GM10266 (cell line): ENCODE data around the gene ZBTB16.

Experiments used
- DNase-seq: peaks from one replicate; pipeline ENCODE4 v3.0.0; 2012; ENCODE audit errors: extremely low spot score
- CTCF ChIP-seq: IDR thresholded peaks from 2 replicates; pipeline ENCODE4 v1.5.1; 2012; ENCODE audit warnings: mild to moderate bottlenecking, low read depth; ENCODE audit not compliant: control insufficient read depth, insufficient read depth; ENCODE audit errors: missing control alignments

ZBTB16 gene

GRCh38 chr11:114243461-114244372 lies 184.2 kb downstream of the ZBTB16 start:
- DNase-seq = no peak
- no peak for TF ChIP-seq CTCF

GRCh38 chr11:114244726-114245394 lies 185.3 kb downstream of the ZBTB16 start:
- no peak for DNase-seq
- TF ChIP-seq CTCF = no peak

DNA sequence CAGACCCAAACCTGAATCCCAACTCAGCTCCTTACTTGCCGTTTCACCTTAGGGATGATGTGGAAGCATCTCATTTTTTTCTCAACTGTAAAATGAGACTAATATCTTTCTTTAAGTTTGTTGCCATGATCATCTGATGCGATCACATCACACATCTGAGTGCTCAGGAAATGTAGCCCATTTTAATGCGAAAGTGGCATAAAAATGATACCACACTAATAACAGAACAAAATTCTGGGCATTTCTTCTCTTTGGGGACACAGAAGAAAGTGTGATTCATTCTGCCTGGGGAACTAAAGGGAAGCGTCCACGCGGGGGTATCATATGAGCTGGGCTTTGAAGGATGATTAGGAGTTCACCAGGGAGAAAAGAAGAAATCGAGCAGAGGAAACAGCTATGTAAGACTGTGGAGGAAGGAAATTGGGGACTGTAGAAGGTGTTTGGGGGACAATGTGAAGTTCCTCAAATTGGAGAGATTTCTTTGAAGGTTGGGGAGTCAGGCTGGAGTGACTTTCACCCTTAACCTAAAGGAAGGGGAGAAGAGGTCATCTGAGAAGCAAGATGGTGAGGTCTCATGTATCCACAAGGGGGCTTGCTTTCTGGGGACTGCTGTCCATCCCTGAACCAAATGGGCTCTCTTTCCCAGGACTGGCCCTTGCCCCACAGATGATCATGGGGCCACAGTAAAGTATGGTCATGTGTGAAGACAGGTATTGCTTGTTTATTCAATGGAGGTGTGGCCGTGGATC lies 187.0 kb downstream of the ZBTB16 start:
- DNase-seq = no peak
- TF ChIP-seq CTCF = no peak

DNA sequence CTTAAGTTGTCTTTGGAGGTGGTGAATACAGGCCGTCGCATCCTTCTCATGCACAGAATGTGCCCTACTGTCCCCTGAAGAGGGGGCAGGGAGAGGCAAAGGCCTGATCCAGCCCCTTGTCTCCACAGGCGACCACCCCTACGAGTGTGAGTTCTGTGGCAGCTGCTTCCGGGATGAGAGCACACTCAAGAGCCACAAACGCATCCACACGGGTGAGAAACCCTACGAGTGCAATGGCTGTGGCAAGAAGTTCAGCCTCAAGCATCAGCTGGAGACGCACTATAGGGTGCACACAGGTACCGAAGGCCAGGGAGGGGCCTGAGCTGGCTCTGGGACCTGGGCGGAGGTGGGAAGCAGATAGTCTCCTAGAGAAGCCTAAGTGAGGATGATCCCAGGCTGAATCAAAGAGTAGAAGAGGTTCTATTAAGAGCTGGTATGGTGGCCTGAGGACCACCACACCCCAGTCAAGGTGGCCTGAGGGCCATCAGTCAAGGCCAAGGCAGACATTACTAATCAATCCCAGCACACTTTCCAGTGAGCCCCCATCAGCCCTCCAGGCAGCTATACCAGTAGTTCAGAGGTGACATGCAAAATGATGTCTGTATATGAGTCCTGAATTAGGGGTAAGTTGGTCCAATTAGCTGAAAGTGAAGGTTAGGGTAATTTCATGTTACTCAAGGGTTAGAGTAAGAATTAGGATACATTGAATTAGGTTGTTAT lies 187.7 kb downstream of the ZBTB16 start:
- no peak for DNase-seq
- TF ChIP-seq CTCF = no peak

- no peak for TF ChIP-seq CTCF
Measured at GRCh38 chr11:114250180-114250579, 190.7 kb downstream of the ZBTB16 start.

DNA sequence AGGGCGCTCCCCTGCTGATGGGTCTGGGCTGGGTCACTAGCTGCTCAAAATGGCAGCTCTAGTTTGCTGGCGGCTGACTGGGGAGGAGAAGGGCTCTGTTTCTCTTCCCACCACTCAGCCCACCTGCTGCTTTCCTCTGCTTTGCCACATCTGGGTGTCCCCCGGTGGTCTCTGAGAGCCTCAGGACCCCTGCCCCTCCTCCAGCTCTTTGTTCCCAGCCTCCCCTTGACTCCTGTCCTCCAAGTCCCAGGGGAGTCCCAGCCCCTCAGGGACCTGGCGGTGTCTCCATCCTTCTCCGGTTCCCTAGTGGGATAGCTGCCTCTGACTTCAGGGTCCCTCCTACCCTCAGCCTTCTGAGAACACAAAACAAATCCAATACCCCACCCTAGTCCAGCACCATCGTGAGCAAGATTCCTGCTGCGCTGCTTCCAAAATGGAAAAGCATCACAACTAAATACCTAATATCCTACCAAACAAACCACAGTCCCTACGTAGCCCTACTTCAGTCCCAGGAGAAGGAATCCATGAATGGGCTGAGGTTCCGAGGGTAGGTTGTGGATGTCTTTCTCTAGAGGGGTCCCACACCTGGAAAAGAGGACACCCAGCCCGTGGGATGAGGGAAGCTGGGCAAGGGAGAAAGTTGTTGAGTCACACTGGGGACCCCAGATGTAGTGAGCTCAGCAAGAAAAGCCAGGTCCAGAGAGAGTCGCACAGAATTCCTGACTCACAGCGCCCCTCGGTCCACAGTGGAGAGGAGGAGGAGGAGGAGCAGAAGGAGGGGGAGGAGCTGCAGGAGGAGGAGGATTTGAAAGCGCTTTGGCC lies 191.7 kb downstream of the ZBTB16 start:
- no peak for DNase-seq
- TF ChIP-seq CTCF = no peak

More at GRCh38 chr11:114250180-114250579, 190.7 kb downstream of the ZBTB16 start:
- no peak for DNase-seq
